Spleen (tissue), 11 donors: ENCODE results near the gene KCNH8. TPM values are rescaled to one million over a fixed set of nuclear protein-coding genes. Genes with fewer than 3 reads are reported as not detected.

Experiments
- DNase-seq: peaks from one replicate; pipeline ENCODE4 v3.0.0-alpha.2; 2020
- H3K27ac ChIP-seq, 8 donors: fragments of 200-600 bp; sonication (generic) in 7 of 8; 1 replicate in 4 of 8; 2 replicates in 4 of 8; pipeline versions ENCODE4 v1.5.0 to v1.8.0; 2016 to 2021; ENCODE audit warnings: inconsistent platforms in 4 of 8, mild to moderate bottlenecking in 4 of 8, moderate library complexity in 1 of 8
- H3K27me3 ChIP-seq, 7 donors: fragments of 200-600 bp; sonication (generic) in 6 of 7; replicated peaks in 1 of 7; 1 replicate in 4 of 7; 2 replicates in 3 of 7; pipeline versions ENCODE4 v1.5.0 to v1.8.0; 2016 to 2021; ENCODE audit warnings: inconsistent platforms in 3 of 7, mild to moderate bottlenecking in 1 of 7
- H3K36me3 ChIP-seq, 6 donors: fragments of 200-600 bp; sonication (generic) in 5 of 6; 1 replicate in 4 of 6; 2 replicates in 2 of 6; pipeline versions ENCODE4 v1.5.0 to v1.8.0; 2016 to 2021; ENCODE audit warnings: inconsistent platforms in 2 of 6
- H3K4me1 ChIP-seq, 6 donors: fragments of 200-600 bp; sonication (generic) in 5 of 6; 1 replicate in 3 of 6; 2 replicates in 3 of 6; pipeline versions ENCODE4 v1.5.0 to v1.8.0; 2016 to 2021; ENCODE audit warnings: inconsistent platforms in 3 of 6
- H3K4me3 ChIP-seq, 8 donors: fragments of 200-600 bp; sonication (generic) in 7 of 8; 1 replicate in 4 of 8; 2 replicates in 4 of 8; pipeline versions ENCODE4 v1.5.0 to v1.8.0; 2016 to 2021; ENCODE audit warnings: inconsistent platforms in 4 of 8, mild to moderate bottlenecking in 4 of 8, moderate library complexity in 2 of 8
- H3K9me3 ChIP-seq, 8 donors: fragments of 200-600 bp; sonication (generic) in 7 of 8; 1 replicate in 4 of 8; 2 replicates in 4 of 8; pipeline versions ENCODE4 v1.5.0 to v1.8.0; 2016 to 2021; ENCODE audit warnings: inconsistent platforms in 4 of 8
- POLR2A ChIP-seq, 3 donors: fragments of 450-650 bp; IDR thresholded peaks; one replicate each; pipeline ENCODE4 v1.5.1; 2017; ENCODE audit warnings: antibody characterized with exemption in 3 of 3, mild to moderate bottlenecking in 1 of 3
- POLR2AphosphoS5 ChIP-seq, 3 donors: sonication (generic); formaldehyde crosslinking; IDR thresholded peaks; one replicate each; pipeline ENCODE4 v1.5.1; 2017; ENCODE audit warnings: antibody characterized with exemption in 3 of 3
- WGBS, 5 donors: extraction: QIAGEN DNeasy Blood & Tissue Kit in 3 of 5; methylation state at CpG; one replicate each; pipeline versions ENCODE4 v1.1.5 to v1.1.7; 2013 to 2018; 5-methylcytosine and 5-hydroxymethylcytosine counted together
- intact Hi-C: fragments of 100-400 bp; cut with DNase I; formaldehyde crosslinking; loops from one replicate; pipeline ENCODE4 v1.15.0; 2023; ENCODE audit warnings: low total_unique reads
- polyA plus RNA-seq, 3 donors: library from polyadenylated mRNA; stranded (reverse); fragments of 200-250 nt; gene quantifications; one replicate each; pipeline ENCODE4 v1.2.1, GENCODE V29; 2013
- total RNA-seq, 7 donors: library from RNA; depleted of rRNA in 3 of 7; stranded (reverse); fragments of >200 nt in 3 of 7; fragmentation: NEBNext Ultra II Directional in 4 of 7; extraction: Animal tissue kit (Norgen Biotek cat#: 25700) in 4 of 7; gene quantifications; one replicate each; pipeline versions ENCODE4 v1.1.0 to v1.2.1, GENCODE V29; 2016 to 2021
- TF ChIP-seq, protein P1 (sequence below), 11 experiments: fragments of 200-600 bp in 7 of 11; fragments of 450-650 bp in 4 of 11; sonication (generic) in 4 of 11; IDR thresholded peaks in 8 of 11; conservative IDR thresholded peaks in 3 of 11; 1 replicate in 7 of 11; 2 replicates in 4 of 11; pipeline versions ENCODE4 v1.4.0 to v1.8.0; 2016 to 2021; ENCODE audit warnings: antibody characterized with exemption in 11 of 11, inconsistent platforms in 4 of 11, mild to moderate bottlenecking in 1 of 11
- donor health status: healthy with polysubstance abuse.
- donor health status: DM: no; HTN: no; CAD: no; lungs with moderate emphysema.
- donor health status: DM: no; HTN: no; CAD: no.
- donor health status: Bipolar disorder and iron deficiency.
- donor health status: healthy.
- donor health status: DM: no; HTN: no; CAD: no.
- donor health status: DM: yes; HTN: yes; CAD: no.

KCNH8 gene
- total and polyA plus RNA-seq, 10 donors = 0.70 to 3.1 (median 2.2) TPM

DNA sequence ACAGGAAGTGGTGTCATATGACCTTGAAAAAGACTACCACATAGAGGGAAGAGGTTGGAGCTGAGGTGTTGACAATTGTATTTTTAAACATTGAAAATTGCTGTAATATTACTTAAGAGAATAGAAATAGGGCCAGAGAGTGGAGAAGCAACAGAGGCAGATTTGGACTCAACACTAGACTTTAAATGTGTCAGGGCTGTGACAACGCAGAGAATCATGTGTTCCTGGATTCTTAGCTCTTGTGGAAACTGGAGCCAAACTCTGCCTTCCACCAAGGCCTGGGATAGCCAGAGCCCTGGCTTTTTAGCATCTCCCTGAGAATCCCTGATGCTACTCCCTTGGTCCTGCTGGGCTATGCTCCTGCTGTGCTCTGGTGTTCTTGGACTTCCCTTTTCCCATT, 277.5 kb downstream of the KCNH8 start:
- DNase-seq = no peak
- Histone ChIP-seq H3K36me3 (no peaks in the 10 kb centered on the region), H3K4me3 (no peak overlapping the region), H3K9me3 (no peaks in the 10 kb centered on the region), H3K27me3 (no peaks in the 10 kb centered on the region), H3K27ac (no peak overlapping the region), H3K4me1 (no peaks in the 10 kb centered on the region)
- 73 to 100% (median 91%) methylated on average over 1 of the region's 1 CpG for WGBS, 5 donors
- TF ChIP-seq POLR2A (IDR thresholded peaks at IDR 0.05) = no peak
- TF ChIP-seq, protein P1, sequence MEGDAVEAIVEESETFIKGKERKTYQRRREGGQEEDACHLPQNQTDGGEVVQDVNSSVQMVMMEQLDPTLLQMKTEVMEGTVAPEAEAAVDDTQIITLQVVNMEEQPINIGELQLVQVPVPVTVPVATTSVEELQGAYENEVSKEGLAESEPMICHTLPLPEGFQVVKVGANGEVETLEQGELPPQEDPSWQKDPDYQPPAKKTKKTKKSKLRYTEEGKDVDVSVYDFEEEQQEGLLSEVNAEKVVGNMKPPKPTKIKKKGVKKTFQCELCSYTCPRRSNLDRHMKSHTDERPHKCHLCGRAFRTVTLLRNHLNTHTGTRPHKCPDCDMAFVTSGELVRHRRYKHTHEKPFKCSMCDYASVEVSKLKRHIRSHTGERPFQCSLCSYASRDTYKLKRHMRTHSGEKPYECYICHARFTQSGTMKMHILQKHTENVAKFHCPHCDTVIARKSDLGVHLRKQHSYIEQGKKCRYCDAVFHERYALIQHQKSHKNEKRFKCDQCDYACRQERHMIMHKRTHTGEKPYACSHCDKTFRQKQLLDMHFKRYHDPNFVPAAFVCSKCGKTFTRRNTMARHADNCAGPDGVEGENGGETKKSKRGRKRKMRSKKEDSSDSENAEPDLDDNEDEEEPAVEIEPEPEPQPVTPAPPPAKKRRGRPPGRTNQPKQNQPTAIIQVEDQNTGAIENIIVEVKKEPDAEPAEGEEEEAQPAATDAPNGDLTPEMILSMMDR (IDR thresholded peaks at IDR 0.05 in 8 of 11, conservative IDR thresholded peaks at IDR 0.05 in 3 of 11) = no peak
- TF ChIP-seq POLR2AphosphoS5 (IDR thresholded peaks at IDR 0.05) = no peak
- intact Hi-C loops = no loop called here

DNA sequence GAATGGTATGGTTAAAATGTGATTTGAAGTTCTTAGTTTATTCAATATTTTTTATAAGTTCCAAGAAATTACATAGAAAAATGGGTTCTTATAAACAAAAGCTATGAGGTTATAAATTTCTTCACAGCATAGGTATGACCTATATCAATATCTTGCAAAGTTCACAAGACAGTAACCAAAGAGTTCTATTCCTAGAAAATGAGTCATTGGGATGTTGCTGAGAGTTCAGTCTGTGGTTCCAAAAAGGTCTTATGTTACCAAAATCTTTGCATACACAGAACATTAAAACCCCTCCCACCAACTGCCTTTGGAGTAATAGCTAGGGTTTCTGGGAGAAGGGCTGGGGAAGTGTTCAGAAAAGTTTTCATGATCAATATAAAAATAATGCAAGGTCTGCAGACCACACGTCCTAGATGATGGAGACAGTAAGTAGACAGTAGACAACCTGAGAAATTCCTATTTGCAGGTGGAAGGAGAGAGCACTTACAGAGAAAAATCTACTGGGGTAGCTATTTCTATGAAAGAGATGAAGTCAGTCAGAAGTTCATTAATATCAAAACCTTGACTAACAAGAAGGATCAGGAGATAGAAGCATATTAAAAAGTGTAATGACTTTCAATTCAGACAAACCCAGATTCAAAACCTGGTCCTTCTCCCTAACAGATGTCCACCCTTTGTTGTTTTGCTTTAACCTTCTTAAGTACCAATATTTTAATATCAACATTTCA, 279.3 kb downstream of the KCNH8 start:
- Histone ChIP-seq H3K9me3 (peaks cover 0 to 2% (median 0%) of the 10 kb centered on the region in 8 donors), H3K27ac (no peak overlapping the region), H3K36me3 (no peaks in the 10 kb centered on the region), H3K4me3 (no peak overlapping the region), H3K27me3 (no peaks in the 10 kb centered on the region), H3K4me1 (no peaks in the 10 kb centered on the region)
- 66 to 81% (median 70%) methylated on average over 1 of the region's 1 CpG for WGBS, 5 donors
- intact Hi-C loops = no loop called here
- TF ChIP-seq, protein P1 (IDR thresholded peaks at IDR 0.05 in 8 of 11, conservative IDR thresholded peaks at IDR 0.05 in 3 of 11) = no peak
- no peak for TF ChIP-seq POLR2A (IDR thresholded peaks at IDR 0.05)
- DNase-seq = no peak

DNA sequence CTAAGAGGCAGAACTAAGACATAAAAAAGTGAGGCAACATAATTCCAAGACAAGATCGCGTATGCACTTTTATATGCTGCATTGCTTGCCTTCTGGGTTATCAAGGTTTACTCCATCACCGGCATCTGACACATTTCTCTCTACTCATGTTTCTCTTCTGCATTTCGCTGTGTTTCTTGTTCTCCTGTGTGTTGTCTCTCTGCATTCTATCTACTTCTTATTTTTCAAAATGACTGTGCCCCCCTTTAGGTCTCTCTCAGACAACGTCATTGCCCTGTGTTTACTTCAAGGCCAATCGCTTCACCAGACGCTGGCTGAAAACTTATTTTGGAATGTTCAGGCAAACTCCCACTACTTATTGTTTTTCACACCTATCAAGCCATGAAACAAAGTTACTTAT, 280.4 kb downstream of the KCNH8 start:
- H3K9me3 ChIP-seq = peaks cover 0 to 2% (median 0%) of the 10 kb centered on the region in 8 donors
- no peak for DNase-seq
- WGBS, 5 donors = 80 to 95% (median 92%) methylated on average over 7 of the region's 7 CpGs
- H3K27me3 ChIP-seq = no peaks in the 10 kb centered on the region
- TF ChIP-seq POLR2A (IDR thresholded peaks at IDR 0.05) (no peak), POLR2AphosphoS5 (IDR thresholded peaks at IDR 0.05) (no peak)
- TF ChIP-seq, protein P1 (IDR thresholded peaks at IDR 0.05 in 8 of 11, conservative IDR thresholded peaks at IDR 0.05 in 3 of 11) = no peak
- H3K4me1 ChIP-seq = no peaks in the 10 kb centered on the region
- intact Hi-C loops = no loop called here
- no peak overlapping the region for H3K27ac ChIP-seq
- H3K36me3 ChIP-seq = no peaks in the 10 kb centered on the region
- no peak overlapping the region for H3K4me3 ChIP-seq

DNA sequence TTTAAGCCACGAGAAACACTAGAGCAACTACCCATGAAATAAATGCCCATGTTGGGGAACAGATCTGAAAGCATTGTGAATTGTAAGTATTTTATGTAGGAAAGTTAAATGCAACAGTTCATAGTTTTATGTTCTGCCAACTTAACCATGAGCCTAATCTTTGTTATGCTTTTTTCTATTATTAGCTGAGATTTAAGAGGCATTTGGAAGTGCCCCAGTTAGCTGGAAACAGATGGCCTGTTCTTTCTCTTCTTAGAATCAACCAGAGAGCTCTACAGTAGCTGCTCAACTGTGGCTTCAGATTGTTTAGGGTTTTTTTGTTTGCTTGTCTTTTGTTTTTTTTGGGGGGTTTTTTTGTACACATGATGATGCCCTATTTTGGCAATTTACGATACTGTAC, 284.4 kb downstream of the KCNH8 start:
- H3K4me1 ChIP-seq = no peaks in the 10 kb centered on the region
- no peaks in the 10 kb centered on the region for H3K36me3 ChIP-seq
- H3K27ac ChIP-seq = no peak overlapping the region
- 77 to 85% (median 77%) methylated on average over 2 of the region's 2 CpGs for WGBS, 5 donors
- no peak overlapping the region for H3K4me3 ChIP-seq
- TF ChIP-seq POLR2A (IDR thresholded peaks at IDR 0.05) (no peak), POLR2AphosphoS5 (IDR thresholded peaks at IDR 0.05) (no peak)
- TF ChIP-seq, protein P1 (IDR thresholded peaks at IDR 0.05 in 8 of 11, conservative IDR thresholded peaks at IDR 0.05 in 3 of 11) = no peak
- no peaks in the 10 kb centered on the region for H3K27me3 ChIP-seq
- peaks cover 0 to 2% (median 0%) of the 10 kb centered on the region in 8 donors for H3K9me3 ChIP-seq
- intact Hi-C loops = no loop called here
- DNase-seq = no peak
